Testis (tissue), 3 donors: Measurements from ENCODE around the gene STEAP2. TPM values are rescaled to one million over a fixed set of nuclear protein-coding genes. Genes with fewer than 3 reads are reported as not detected.

ENCODE experiments used
- DNase-seq: peaks from one replicate; pipeline ENCODE4 v3.0.0-alpha.2; 2019
- H3K27ac ChIP-seq, 2 donors: fragments of 200-600 bp; sonication (generic); one replicate each; pipeline ENCODE4 v1.5.1; 2019
- H3K27me3 ChIP-seq: fragments of 200-600 bp; sonication (generic); one replicate; pipeline ENCODE4 v1.5.1; 2019
- H3K36me3 ChIP-seq: fragments of 200-600 bp; sonication (generic); one replicate; pipeline ENCODE4 v1.5.1; 2017; ENCODE audit warnings: low read depth; ENCODE audit errors: missing control alignments
- H3K4me1 ChIP-seq: fragments of 200-600 bp; sonication (generic); one replicate; pipeline ENCODE4 v1.5.1; 2019
- H3K4me3 ChIP-seq, 2 donors: fragments of 200-600 bp; sonication (generic); one replicate each; pipeline ENCODE4 v1.5.1; 2017 to 2019
- H3K9me3 ChIP-seq: fragments of 200-600 bp; sonication (generic); one replicate; pipeline ENCODE4 v1.5.1; 2017
- POLR2A ChIP-seq: fragments of 450-650 bp; IDR thresholded peaks from one replicate; pipeline ENCODE4 v1.6.1; 2017; ENCODE audit warnings: antibody characterized with exemption, mild to moderate bottlenecking, moderate library complexity
- WGBS, 2 donors: methylation state at CpG; one replicate each; pipeline ENCODE4 v1.1.5; 2018; 5-methylcytosine and 5-hydroxymethylcytosine counted together
- intact Hi-C: fragments of 100-400 bp; cut with DNase I; formaldehyde crosslinking; loops from one replicate; pipeline ENCODE4 v1.15.1; 2023; ENCODE audit warnings: low total_unique reads
- polyA plus RNA-seq: library from polyadenylated mRNA; stranded (reverse); fragments of 350-450 nt; fragmentation: Illumina TruSeq; extraction: RNeasy Lipid Tissue Mini Kit (QIAGEN cat#74804); gene quantifications from one replicate; pipeline ENCODE4 v1.2.3, GENCODE V29; 2014; ENCODE audit warnings: low read depth, low replicate concordance; ENCODE audit not compliant: insufficient read depth
- total RNA-seq, 2 donors: library from RNA; depleted of rRNA; stranded (reverse); fragments of >200 nt; gene quantifications; one replicate each; pipeline ENCODE4 v1.2.3, GENCODE V29; 2016
- TF ChIP-seq, protein P1 (sequence below), 3 experiments: fragments of 450-650 bp in 2 of 3; fragments of 200-600 bp in 1 of 3; sonication (generic) in 1 of 3; IDR thresholded peaks; one replicate each; pipeline ENCODE4 v1.5.1; 2016 to 2019; ENCODE audit warnings: antibody characterized with exemption in 3 of 3, mild to moderate bottlenecking in 2 of 3, moderate library complexity in 1 of 3

STEAP2 gene
- total and polyA plus RNA-seq, 3 donors from 2014 or later: 1.8 to 4.5 (median 4.3) TPM

DNA sequence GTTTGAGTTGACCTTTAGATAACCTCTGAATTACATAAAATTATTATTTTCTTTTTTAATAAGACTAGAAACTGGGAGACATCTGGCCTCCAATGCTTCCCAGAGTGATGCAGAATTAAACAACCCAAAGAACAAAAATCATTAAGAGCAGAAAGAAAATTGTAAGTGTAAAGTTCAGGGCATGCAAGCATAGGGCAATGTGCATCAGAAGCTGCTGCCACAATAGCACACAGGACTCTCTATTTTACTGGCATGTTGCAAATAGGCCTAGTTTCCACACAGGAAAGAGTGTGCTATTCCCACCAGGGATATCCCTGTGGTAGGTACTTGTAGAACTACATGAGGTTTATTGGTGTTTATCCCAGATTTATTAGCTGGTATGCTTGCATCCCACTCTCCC is 20.5 kb upstream of the STEAP2 start:
- intact Hi-C loops: no loop called here
- TF ChIP-seq POLR2A: no peak
- TF ChIP-seq, protein P1, sequence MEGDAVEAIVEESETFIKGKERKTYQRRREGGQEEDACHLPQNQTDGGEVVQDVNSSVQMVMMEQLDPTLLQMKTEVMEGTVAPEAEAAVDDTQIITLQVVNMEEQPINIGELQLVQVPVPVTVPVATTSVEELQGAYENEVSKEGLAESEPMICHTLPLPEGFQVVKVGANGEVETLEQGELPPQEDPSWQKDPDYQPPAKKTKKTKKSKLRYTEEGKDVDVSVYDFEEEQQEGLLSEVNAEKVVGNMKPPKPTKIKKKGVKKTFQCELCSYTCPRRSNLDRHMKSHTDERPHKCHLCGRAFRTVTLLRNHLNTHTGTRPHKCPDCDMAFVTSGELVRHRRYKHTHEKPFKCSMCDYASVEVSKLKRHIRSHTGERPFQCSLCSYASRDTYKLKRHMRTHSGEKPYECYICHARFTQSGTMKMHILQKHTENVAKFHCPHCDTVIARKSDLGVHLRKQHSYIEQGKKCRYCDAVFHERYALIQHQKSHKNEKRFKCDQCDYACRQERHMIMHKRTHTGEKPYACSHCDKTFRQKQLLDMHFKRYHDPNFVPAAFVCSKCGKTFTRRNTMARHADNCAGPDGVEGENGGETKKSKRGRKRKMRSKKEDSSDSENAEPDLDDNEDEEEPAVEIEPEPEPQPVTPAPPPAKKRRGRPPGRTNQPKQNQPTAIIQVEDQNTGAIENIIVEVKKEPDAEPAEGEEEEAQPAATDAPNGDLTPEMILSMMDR (IDR thresholded peaks at IDR 0.05): no peak

DNA sequence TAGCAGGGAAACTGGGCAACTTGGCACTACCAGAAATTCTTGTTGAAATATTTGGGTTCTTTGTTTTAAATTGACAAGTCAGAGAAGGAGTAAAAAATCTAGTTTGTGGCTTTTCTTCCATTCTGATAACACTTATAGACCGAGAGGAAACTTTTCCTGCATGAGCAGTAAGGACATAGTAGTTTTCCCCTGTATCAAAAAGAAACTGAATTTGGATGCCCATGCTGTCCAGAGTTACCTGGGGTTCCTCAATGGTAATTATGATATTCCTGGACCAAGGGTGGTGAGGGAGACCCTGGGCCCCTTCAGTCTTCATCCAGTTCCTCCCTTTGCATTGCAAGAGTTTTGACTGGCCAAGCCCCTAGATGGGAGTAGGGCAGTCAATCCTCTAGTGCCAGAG is 19.9 kb upstream of the STEAP2 start:
- Histone ChIP-seq H3K27me3 (no peaks in the 10 kb centered on the region), H3K4me3 (no peak overlapping the region), H3K27ac (no peak overlapping the region), H3K36me3 (no peaks in the 10 kb centered on the region), H3K4me1 (no peaks in the 10 kb centered on the region), H3K9me3 (no peaks in the 10 kb centered on the region)
- intact Hi-C loops: no loop called here
- 87 to 89% methylated on average over 1 of the region's 1 CpG for WGBS, 2 donors
- no peak for DNase-seq
- TF ChIP-seq, protein P1 (IDR thresholded peaks at IDR 0.05): no peak
- no peak for TF ChIP-seq POLR2A

More for the DNA sequence above, 20.5 kb upstream of the STEAP2 start:
- no peak for DNase-seq
- no peaks in the 10 kb centered on the region for H3K36me3 ChIP-seq
- no peaks in the 10 kb centered on the region for H3K9me3 ChIP-seq
- no peak overlapping the region for H3K27ac ChIP-seq
- no peaks in the 10 kb centered on the region for H3K27me3 ChIP-seq
- no peaks in the 10 kb centered on the region for H3K4me1 ChIP-seq
- no peak overlapping the region for H3K4me3 ChIP-seq

DNA sequence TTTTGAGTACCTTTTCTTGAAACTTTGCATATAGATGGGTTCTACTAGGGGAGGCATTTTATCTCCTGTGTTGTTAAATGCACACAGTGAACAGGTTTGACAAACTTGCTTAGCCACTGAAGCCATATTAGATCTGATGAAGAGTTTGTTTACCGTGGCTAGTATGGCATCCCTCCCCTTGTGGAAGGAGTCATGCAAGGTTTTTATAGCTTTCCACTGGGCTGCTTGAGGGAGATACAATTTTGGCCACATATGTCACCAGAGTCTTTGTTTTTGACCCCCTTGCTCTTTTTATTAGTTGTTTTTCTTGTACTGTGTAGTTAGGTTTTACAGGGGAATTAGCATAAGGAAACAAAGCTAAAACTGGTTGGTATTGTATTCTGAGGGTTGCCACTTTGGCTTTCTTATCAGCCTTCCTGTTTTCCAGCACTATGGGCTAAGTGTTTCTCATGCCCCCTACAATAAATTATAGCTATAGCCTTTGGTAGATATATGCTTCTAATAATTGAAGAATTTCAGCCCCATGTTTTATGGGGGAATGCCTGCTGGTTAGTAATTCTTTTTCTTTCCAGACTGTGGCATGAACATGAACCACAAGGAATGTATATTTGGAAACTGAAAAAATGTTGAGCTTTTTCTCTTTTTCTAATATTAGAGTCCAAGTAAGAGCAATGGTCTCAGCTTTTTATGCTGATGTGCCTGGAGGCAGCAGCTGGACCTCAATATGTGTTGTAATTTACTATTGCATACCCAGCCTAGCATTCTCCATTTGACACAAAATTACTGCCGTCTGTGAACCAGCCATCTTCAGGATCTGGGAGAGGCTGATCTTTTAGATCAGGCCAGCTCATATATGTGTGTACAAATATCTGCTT is 18.4 kb upstream of the STEAP2 start:
- Histone ChIP-seq H3K36me3 (no peaks in the 10 kb centered on the region), H3K27ac (no peak overlapping the region), H3K27me3 (no peaks in the 10 kb centered on the region), H3K9me3 (no peaks in the 10 kb centered on the region), H3K4me1 (no peaks in the 10 kb centered on the region), H3K4me3 (no peak overlapping the region)
- intact Hi-C loops: no loop called here
- DNase-seq: no peak
- WGBS, 2 donors: 68 to 77% methylated on average over 2 of the region's 2 CpGs
- TF ChIP-seq POLR2A: no peak
- TF ChIP-seq, protein P1 (IDR thresholded peaks at IDR 0.05): no peak

DNA sequence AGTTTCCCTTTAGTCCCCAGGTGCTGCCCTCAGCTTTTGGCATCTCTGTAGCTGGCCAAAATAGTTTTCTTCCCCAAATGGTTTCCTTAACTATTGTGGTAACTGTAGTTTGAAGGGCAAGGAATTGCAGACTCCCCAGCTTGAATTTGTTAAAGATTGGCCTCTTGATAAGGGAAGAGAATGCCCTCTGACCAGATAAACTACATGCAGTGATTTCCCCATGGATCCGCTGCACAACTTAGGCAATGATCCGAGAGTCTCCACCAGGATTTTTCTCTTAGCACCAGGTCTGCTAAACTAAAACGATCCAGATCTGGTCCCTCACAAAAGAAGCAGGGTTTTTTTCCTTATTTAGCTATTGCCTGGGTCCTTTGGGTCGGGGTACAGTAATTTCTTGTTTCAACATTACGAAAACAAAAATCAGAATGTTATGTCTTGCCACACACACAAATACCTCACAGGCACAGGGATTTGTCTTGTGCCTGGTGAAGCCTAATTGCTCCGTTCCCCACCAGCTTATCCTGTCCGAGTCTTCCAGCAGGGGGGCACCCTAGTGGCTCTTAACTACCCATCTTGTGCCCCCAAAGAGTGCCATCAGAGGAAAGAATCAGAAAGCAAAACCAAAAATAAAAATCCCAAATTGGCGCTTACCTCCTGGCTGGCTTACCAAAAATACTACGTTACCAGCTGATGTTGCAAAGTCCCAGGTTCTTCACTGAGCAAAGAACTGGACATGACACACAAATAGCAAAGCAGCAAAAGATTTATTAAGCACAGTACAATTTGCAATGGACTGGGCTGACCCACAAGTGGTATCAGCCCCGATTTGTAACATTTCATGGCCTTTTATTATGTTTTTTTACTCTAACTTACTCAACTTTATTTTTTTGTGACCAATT is 16.4 kb upstream of the STEAP2 start:
- no peaks in the 10 kb centered on the region for H3K9me3 ChIP-seq
- TF ChIP-seq POLR2A: no peak
- TF ChIP-seq, protein P1 (IDR thresholded peaks at IDR 0.05): no peak
- H3K36me3 ChIP-seq: no peaks in the 10 kb centered on the region
- no peaks in the 10 kb centered on the region for H3K4me1 ChIP-seq
- H3K4me3 ChIP-seq: no peak overlapping the region
- DNase-seq: no peak
- intact Hi-C loops: no loop called here
- H3K27ac ChIP-seq: no peak overlapping the region
- 78 to 90% methylated on average over 10 of the region's 10 CpGs for WGBS, 2 donors
- H3K27me3 ChIP-seq: no peaks in the 10 kb centered on the region
